ENCODE results near the gene ATP8B1. TPM values are rescaled to one million over a fixed set of nuclear protein-coding genes. Genes with fewer than 3 reads are reported as not detected.

ATP8B1 gene
- total RNA-seq, 1 experiment from 2014 or later: 1.1 TPM

DNA sequence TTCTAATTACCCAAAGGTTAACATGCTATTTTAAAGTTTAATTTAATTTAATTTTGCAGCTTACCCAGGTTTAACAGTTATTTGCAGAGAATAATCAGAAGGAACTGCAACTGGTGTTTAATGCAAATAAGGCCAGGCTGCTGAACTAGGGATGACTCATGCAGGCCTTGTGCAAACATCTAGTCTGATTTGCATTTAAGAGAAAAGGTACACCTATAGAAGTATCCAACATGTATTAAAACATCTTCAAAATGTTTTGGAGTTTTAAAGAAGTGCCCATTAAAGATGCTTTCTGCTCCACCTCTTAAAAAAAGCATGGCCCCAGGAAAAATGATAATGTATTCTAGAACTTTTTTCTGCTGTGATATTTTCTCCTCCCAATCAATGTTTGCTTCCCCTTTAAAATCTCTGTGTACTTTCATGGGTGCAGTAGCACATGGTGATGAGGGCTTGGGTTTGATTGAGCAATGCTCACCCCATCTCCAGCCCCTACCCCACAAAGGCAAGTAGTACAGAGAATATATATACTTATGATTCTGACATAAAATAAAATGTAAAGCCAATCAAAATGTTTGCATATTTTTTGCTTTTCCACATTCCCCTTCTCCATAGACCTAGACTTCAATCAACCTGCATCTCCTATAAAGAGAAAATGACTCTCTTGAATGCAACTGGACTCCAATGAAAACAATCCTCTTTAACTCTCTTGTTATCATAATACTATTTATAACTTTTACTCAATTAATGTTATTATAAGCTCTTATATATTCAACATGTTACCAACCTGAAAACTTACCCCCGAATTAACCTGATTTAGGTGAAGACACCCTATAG is 54.1 kb downstream of the ATP8B1 start:
- H4K91ac ChIP-seq (ENCODE audit: insufficient read length, low read depth, low read length): no peak overlapping the region
- H4K5ac ChIP-seq (ENCODE audit: insufficient read length, low read depth, low read length): no peak overlapping the region
- no peak overlapping the region for H3K27ac ChIP-seq (ENCODE audit: insufficient read length, low read depth, low read length)
- H3K4me2 ChIP-seq (ENCODE audit: insufficient read depth, insufficient read length, low read length): no peak overlapping the region
- H2BK12ac ChIP-seq (ENCODE audit: insufficient read length, low read depth, low read length): no peak overlapping the region
- H2AFZ ChIP-seq (ENCODE audit: low read length): no peak overlapping the region
- H3K4ac ChIP-seq (ENCODE audit: low read depth, low read length): no peak overlapping the region
- Mint-ChIP-seq H3K27ac (no peak overlapping the region), H3K4me1 (peaks cover 23 to 24% of the 10 kb centered on the region in 2 experiments), H3K36me3 (ENCODE audit: insufficient read depth in 1 of 3, low read depth in 3 of 3) (no peaks in the 10 kb centered on the region; a peak in 1 of 7 replicates), H3K9me3 (no peaks in the 10 kb centered on the region), H3K4me3 (no peak overlapping the region), H3K27me3 (ENCODE audit: low read depth) (no peaks in the 10 kb centered on the region)
- no peak overlapping the region for H4K8ac ChIP-seq (replicated peaks; ENCODE audit: insufficient read length, low read depth, low read length)
- no peak overlapping the region for H2BK15ac ChIP-seq (ENCODE audit: low read depth, low read length)
- H3K79me2 ChIP-seq (ENCODE audit: insufficient read depth, low read length): no peaks in the 10 kb centered on the region
- no peak overlapping the region for H3T11ph ChIP-seq (ENCODE audit: low read length)
- H3K14ac ChIP-seq (ENCODE audit: insufficient read depth, low read length): no peak overlapping the region
- no peaks in the 10 kb centered on the region for H4K20me1 ChIP-seq (ENCODE audit: control insufficient read depth, insufficient read depth, insufficient read length)
- WGBS (ENCODE audit: extremely low coverage, insufficient read length, low lambda C conversion rate): no CpG with 5 or more reads among the region's 1 CpG
- H3K79me1 ChIP-seq (ENCODE audit: insufficient read depth, low read depth, low read length, poor library complexity, severe bottlenecking): no peaks in the 10 kb centered on the region
- no peak overlapping the region for H2BK5ac ChIP-seq (ENCODE audit: insufficient read length, low read length)
- H2BK120ac ChIP-seq (ENCODE audit: low read depth, low read length, poor library complexity, severe bottlenecking): no peak overlapping the region
- H3K18ac ChIP-seq (ENCODE audit: insufficient read length, low read depth, low read length): no peak overlapping the region
- H3K9me3 ChIP-seq (ENCODE audit: control insufficient read depth, low read depth, low read length): no peaks in the 10 kb centered on the region
- no peak overlapping the region for H3K9ac ChIP-seq (ENCODE audit: extremely low read depth, insufficient read length, low read length)
- H2AK5ac ChIP-seq (ENCODE audit: insufficient read length, low read length): no peak overlapping the region
- no peak overlapping the region for H2BK20ac ChIP-seq (ENCODE audit: low read depth, low read length, poor library complexity, severe bottlenecking)
- H3K23me2 ChIP-seq (ENCODE audit: insufficient read length, low read depth, low read length, poor library complexity, severe bottlenecking): no peaks in the 10 kb centered on the region
- H3K56ac ChIP-seq (ENCODE audit: insufficient read length, low read depth, low read length): no peak overlapping the region
- DNase-seq: no peak
- no peaks in the 10 kb centered on the region for H3K27me3 ChIP-seq (ENCODE audit: insufficient read depth, low read length)
- TF ChIP-seq, protein P1, sequence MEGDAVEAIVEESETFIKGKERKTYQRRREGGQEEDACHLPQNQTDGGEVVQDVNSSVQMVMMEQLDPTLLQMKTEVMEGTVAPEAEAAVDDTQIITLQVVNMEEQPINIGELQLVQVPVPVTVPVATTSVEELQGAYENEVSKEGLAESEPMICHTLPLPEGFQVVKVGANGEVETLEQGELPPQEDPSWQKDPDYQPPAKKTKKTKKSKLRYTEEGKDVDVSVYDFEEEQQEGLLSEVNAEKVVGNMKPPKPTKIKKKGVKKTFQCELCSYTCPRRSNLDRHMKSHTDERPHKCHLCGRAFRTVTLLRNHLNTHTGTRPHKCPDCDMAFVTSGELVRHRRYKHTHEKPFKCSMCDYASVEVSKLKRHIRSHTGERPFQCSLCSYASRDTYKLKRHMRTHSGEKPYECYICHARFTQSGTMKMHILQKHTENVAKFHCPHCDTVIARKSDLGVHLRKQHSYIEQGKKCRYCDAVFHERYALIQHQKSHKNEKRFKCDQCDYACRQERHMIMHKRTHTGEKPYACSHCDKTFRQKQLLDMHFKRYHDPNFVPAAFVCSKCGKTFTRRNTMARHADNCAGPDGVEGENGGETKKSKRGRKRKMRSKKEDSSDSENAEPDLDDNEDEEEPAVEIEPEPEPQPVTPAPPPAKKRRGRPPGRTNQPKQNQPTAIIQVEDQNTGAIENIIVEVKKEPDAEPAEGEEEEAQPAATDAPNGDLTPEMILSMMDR (conservative IDR thresholded peaks at IDR 0.05): no peak
- no peak overlapping the region for H3K23ac ChIP-seq (ENCODE audit: insufficient read length, low read depth, low read length)
- no peaks in the 10 kb centered on the region; the same call in 1 of the 2 replicates for H3K4me1 ChIP-seq (ENCODE audit: insufficient read depth, low read length)

All from H9 (cell line).